Measurements from ENCODE around the gene MCOLN1.

The MCOLN1 gene

GRCh38 chr19:7541475-7541824 lies 19.0 kb downstream of the MCOLN1 start:
- Histone ChIP-seq H2BK5ac (ENCODE audit: low read depth, low read length, poor library complexity) (no peak overlapping the region), H2BK12ac (ENCODE audit: low read length) (no peak overlapping the region), H3K9me3 (ENCODE audit: insufficient read depth, low read depth, low read length) (no peaks in the 10 kb centered on the region), H2AK5ac (ENCODE audit: low read length) (no peak overlapping the region), H3K27me3 (ENCODE audit: insufficient read depth, low read length) (no peaks in the 10 kb centered on the region), H3K4ac (ENCODE audit: low read depth, low read length) (no peak overlapping the region), H3K4me2 (ENCODE audit: low read length) (no peak overlapping the region), H3K4me1 (ENCODE audit: control insufficient read depth in 1 of 2, insufficient read depth in 2 of 2, low read length in 2 of 2) (no peaks in the 10 kb centered on the region), H3K79me2 (ENCODE audit: control insufficient read depth, insufficient read depth, low read length, poor library complexity) (no peaks in the 10 kb centered on the region), H3K9ac (ENCODE audit: low read length) (no peak overlapping the region), H3K27ac (ENCODE audit: low read depth, low read length) (no peak overlapping the region), H4K91ac (ENCODE audit: low read depth, low read length) (no peak overlapping the region), H4K8ac (ENCODE audit: low read depth, low read length) (no peak overlapping the region), H3K4me3 (ENCODE audit: low read depth, low read length) (no peak overlapping the region), H4K12ac (ENCODE audit: low read depth, low read length) (no peak overlapping the region), H3K79me1 (ENCODE audit: low read length) (no peaks in the 10 kb centered on the region), H3K14ac (ENCODE audit: low read length) (no peak overlapping the region), H2AFZ (ENCODE audit: insufficient read depth, low read length, poor library complexity) (no peak overlapping the region), H3K23ac (ENCODE audit: low read length) (no peak overlapping the region), H3K36me3 (ENCODE audit: control insufficient read depth in 1 of 2, insufficient read depth in 2 of 2, low read length in 2 of 2) (peaks cover 48 to 49% of the 10 kb centered on the region in 2 experiments), H2BK120ac (ENCODE audit: insufficient read depth, low read length, poor library complexity) (no peak overlapping the region), H3K18ac (ENCODE audit: low read length) (no peak overlapping the region)
- no peak for DNase-seq
- no CpG with 5 or more reads among the region's 15 CpGs for WGBS (ENCODE audit: extremely low coverage, insufficient coverage, insufficient read length)

DNA sequence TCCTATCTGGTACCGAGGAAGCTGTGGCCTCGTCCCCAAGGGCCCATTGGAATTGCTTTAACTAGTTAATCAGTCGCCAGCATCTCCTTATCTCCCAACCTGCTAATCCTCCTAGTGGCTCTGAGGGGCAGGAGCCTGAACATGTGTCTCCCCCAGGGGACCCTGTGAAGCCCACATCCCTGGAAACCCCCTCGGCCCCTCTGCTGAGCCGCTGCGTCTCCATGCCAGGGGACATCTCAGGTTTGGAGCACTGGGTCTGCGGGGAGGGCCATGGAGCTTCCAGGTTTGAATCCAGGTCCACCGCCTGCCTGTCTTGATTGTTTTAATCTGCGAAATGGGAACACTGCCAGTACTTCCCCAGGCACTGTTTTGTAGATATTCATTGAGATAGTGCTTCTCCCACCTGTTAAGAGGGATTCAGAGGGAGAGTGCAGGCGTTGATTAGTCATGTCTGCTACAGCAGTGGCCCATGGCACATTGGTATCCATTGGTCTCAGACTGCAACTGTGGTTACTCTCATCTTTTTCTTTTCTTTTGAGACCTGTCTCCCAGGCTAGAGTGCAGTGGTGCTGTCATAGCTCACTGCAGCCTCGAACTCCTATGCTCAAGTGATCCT lies 19.5 kb downstream of the MCOLN1 start:
- no peak overlapping the region for H4K91ac ChIP-seq (ENCODE audit: low read depth, low read length)
- H4K12ac ChIP-seq (ENCODE audit: low read depth, low read length), result no peak overlapping the region
- H3K18ac ChIP-seq (ENCODE audit: low read length), result no peak overlapping the region
- no peak overlapping the region for H4K8ac ChIP-seq (ENCODE audit: low read depth, low read length)
- no peak overlapping the region for H3K9ac ChIP-seq (ENCODE audit: low read length)
- no peak overlapping the region for H3K27ac ChIP-seq (ENCODE audit: low read depth, low read length)
- H2AFZ ChIP-seq (ENCODE audit: insufficient read depth, low read length, poor library complexity), result no peak overlapping the region
- no peaks in the 10 kb centered on the region for H3K79me2 ChIP-seq (ENCODE audit: control insufficient read depth, insufficient read depth, low read length, poor library complexity)
- no peak overlapping the region for H3K4me2 ChIP-seq (ENCODE audit: low read length)
- H3K36me3 ChIP-seq (ENCODE audit: control insufficient read depth in 1 of 2, insufficient read depth in 2 of 2, low read length in 2 of 2), result peaks cover 46 to 47% of the 10 kb centered on the region in 2 experiments
- no peaks in the 10 kb centered on the region for H3K9me3 ChIP-seq (ENCODE audit: insufficient read depth, low read depth, low read length)
- H3K23ac ChIP-seq (ENCODE audit: low read length), result no peak overlapping the region
- no peak overlapping the region for H2BK5ac ChIP-seq (ENCODE audit: low read depth, low read length, poor library complexity)
- H3K4ac ChIP-seq (ENCODE audit: low read depth, low read length), result no peak overlapping the region
- no peak for DNase-seq
- no peak overlapping the region for H2BK12ac ChIP-seq (ENCODE audit: low read length)
- no peak overlapping the region for H3K14ac ChIP-seq (ENCODE audit: low read length)
- no peaks in the 10 kb centered on the region for H3K27me3 ChIP-seq (ENCODE audit: insufficient read depth, low read length)
- no peak overlapping the region for H3K4me3 ChIP-seq (ENCODE audit: low read depth, low read length)
- no CpG with 5 or more reads among the region's 11 CpGs for WGBS (ENCODE audit: extremely low coverage, insufficient coverage, insufficient read length)
- no peaks in the 10 kb centered on the region for H3K79me1 ChIP-seq (ENCODE audit: low read length)
- no peaks in the 10 kb centered on the region for H3K4me1 ChIP-seq (ENCODE audit: control insufficient read depth in 1 of 2, insufficient read depth in 2 of 2, low read length in 2 of 2)
- no peak overlapping the region for H2AK5ac ChIP-seq (ENCODE audit: low read length)
- no peak overlapping the region for H2BK120ac ChIP-seq (ENCODE audit: insufficient read depth, low read length, poor library complexity)

DNA sequence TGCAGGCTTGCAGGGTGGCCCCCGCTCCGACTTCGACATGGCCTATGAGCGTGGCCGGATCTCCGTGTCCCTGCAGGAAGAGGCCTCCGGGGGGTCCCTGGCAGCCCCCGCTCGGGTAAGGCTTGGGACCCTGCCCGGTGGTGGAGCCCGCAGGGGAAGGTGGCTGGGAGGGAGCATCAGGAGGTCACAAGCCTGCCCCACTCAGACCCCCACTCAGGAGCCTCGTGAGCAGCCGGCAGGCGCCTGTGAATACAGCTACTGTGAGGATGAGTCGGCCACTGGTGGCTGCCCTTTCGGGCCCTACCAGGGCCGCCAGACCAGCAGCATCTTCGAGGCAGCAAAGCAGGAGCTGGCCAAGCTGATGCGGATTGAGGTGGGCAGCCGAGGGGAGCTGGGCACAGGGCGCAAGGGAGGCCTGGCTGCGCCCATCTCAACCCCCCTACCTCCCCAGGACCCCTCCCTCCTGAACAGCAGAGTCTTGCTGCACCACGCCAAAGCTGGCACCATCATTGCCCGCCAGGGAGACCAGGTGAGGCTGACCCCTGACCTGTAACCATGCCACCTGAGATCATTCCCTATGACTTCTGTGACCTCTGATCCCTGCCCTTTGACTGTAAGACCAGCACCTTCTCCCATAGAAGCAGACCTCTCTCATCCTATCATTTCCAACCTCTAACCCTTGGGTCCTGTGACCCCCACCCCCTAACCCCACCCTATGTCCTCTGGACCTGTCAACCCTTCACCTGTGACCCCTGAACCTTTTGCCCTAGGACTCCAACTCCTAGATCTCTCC lies 20.3 kb downstream of the MCOLN1 start:
- Histone ChIP-seq H3K36me3 (ENCODE audit: control insufficient read depth in 1 of 2, insufficient read depth in 2 of 2, low read length in 2 of 2) (peaks cover 42 to 46% of the 10 kb centered on the region in 2 experiments), H3K27ac (ENCODE audit: low read depth, low read length) (no peak overlapping the region), H3K18ac (ENCODE audit: low read length) (no peak overlapping the region), H3K14ac (ENCODE audit: low read length) (no peak overlapping the region), H4K8ac (ENCODE audit: low read depth, low read length) (no peak overlapping the region), H2AFZ (ENCODE audit: insufficient read depth, low read length, poor library complexity) (no peak overlapping the region), H3K23ac (ENCODE audit: low read length) (no peak overlapping the region), H3K79me2 (ENCODE audit: control insufficient read depth, insufficient read depth, low read length, poor library complexity) (no peaks in the 10 kb centered on the region), H2BK5ac (ENCODE audit: low read depth, low read length, poor library complexity) (no peak overlapping the region), H2BK12ac (ENCODE audit: low read length) (no peak overlapping the region), H2AK5ac (ENCODE audit: low read length) (no peak overlapping the region), H3K4me2 (ENCODE audit: low read length) (no peak overlapping the region), H3K4ac (ENCODE audit: low read depth, low read length) (no peak overlapping the region), H2BK120ac (ENCODE audit: insufficient read depth, low read length, poor library complexity) (no peak overlapping the region), H3K9me3 (ENCODE audit: insufficient read depth, low read depth, low read length) (no peaks in the 10 kb centered on the region), H3K4me3 (ENCODE audit: low read depth, low read length) (peak overlapping the region; percentile 39), H3K27me3 (ENCODE audit: insufficient read depth, low read length) (no peaks in the 10 kb centered on the region), H3K9ac (ENCODE audit: low read length) (no peak overlapping the region), H4K91ac (ENCODE audit: low read depth, low read length) (no peak overlapping the region), H3K4me1 (ENCODE audit: control insufficient read depth in 1 of 2, insufficient read depth in 2 of 2, low read length in 2 of 2) (no peaks in the 10 kb centered on the region), H4K12ac (ENCODE audit: low read depth, low read length) (no peak overlapping the region), H3K79me1 (ENCODE audit: low read length) (no peaks in the 10 kb centered on the region)
- no CpG with 5 or more reads among the region's 24 CpGs for WGBS (ENCODE audit: extremely low coverage, insufficient coverage, insufficient read length)
- no peak for DNase-seq

GRCh38 chr19:7544626-7545025 lies 22.2 kb downstream of the MCOLN1 start:
- Histone ChIP-seq H3K23ac (ENCODE audit: low read length) (no peak overlapping the region), H2AFZ (ENCODE audit: insufficient read depth, low read length, poor library complexity) (no peak overlapping the region), H2BK12ac (ENCODE audit: low read length) (no peak overlapping the region), H3K4me2 (ENCODE audit: low read length) (no peak overlapping the region), H3K79me2 (ENCODE audit: control insufficient read depth, insufficient read depth, low read length, poor library complexity) (no peaks in the 10 kb centered on the region), H3K4me1 (ENCODE audit: control insufficient read depth in 1 of 2, insufficient read depth in 2 of 2, low read length in 2 of 2) (no peaks in the 10 kb centered on the region), H3K9me3 (ENCODE audit: insufficient read depth, low read depth, low read length) (no peaks in the 10 kb centered on the region), H2BK5ac (ENCODE audit: low read depth, low read length, poor library complexity) (no peak overlapping the region), H3K27ac (ENCODE audit: low read depth, low read length) (no peak overlapping the region), H4K12ac (ENCODE audit: low read depth, low read length) (no peak overlapping the region), H2AK5ac (ENCODE audit: low read length) (no peak overlapping the region), H2BK120ac (ENCODE audit: insufficient read depth, low read length, poor library complexity) (no peak overlapping the region), H3K79me1 (ENCODE audit: low read length) (no peaks in the 10 kb centered on the region), H3K4ac (ENCODE audit: low read depth, low read length) (no peak overlapping the region), H3K27me3 (ENCODE audit: insufficient read depth, low read length) (no peaks in the 10 kb centered on the region), H3K14ac (ENCODE audit: low read length) (no peak overlapping the region), H4K8ac (ENCODE audit: low read depth, low read length) (no peak overlapping the region), H3K18ac (ENCODE audit: low read length) (no peak overlapping the region), H4K91ac (ENCODE audit: low read depth, low read length) (no peak overlapping the region), H3K9ac (ENCODE audit: low read length) (no peak overlapping the region), H3K4me3 (ENCODE audit: low read depth, low read length) (no peak overlapping the region), H3K36me3 (ENCODE audit: control insufficient read depth in 1 of 2, insufficient read depth in 2 of 2, low read length in 2 of 2) (peaks cover 39 to 45% of the 10 kb centered on the region in 2 experiments)
- no CpG with 5 or more reads among the region's 3 CpGs for WGBS (ENCODE audit: extremely low coverage, insufficient coverage, insufficient read length)
- DNase-seq, result peak in 1 of 2 donors; percentile 3
